ENCODE results near the gene ABCC1. TPM values are rescaled to one million over a fixed set of nuclear protein-coding genes. Genes with fewer than 3 reads are reported as not detected.

The ABCC1 gene
- total and polyA plus RNA-seq, 2 of the 8 experiments (the other 6 are each of a cell fraction or from before 2014, with no cell fraction given), result 42.6 to 66.8 TPM

DNA sequence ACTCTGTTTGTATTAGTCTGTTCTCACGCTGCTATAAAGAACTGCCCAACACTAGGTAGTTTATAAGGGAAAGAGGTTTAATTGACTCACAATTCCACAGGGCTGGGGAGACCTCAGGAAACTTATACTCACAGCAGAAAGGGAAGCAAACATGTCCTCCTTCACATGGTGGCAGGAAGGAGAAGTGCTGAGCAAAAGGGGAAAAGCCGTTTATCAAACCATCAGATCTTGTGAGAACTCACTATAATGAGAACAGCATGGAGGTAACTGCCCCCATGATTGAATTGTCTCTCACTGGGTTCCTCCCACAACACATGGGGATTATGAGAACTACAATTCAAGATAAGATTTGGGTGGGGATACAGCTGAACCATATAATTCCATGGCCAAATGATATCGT lies 30.9 kb downstream of the ABCC1 start:
- H3K36me3 ChIP-seq (ENCODE audit: control insufficient read depth in 2 of 4, insufficient read depth in 4 of 4, low read length in 3 of 4), result peaks cover 3 to 36% (median 9%) of the 10 kb centered on the region in 4 experiments; a peak in 6 of 8 replicates
- FAIRE-seq, result no peak

More for the DNA sequence above, 30.9 kb downstream of the ABCC1 start:
- ChIA-PET POLR2A (ENCODE audit: partially characterized antibody) (interaction anchor here (1.1 kb wide), 1 partner anchor 10 kb away, joined by 5 read pairs; no protein-coding TSS in a partner anchor), CTCF (ENCODE audit: partially characterized antibody) (no interaction called here)
- Histone ChIP-seq H2BK5ac (ENCODE audit: low read depth, low read length) (no peak overlapping the region), H3K4me1 (replicated peaks in 1 of 4; ENCODE audit: control insufficient read depth in 3 of 4, insufficient read depth in 4 of 4, low read length in 3 of 4) (peaks cover 0 to 5% (median 4%) of the 10 kb centered on the region in 4 experiments; a peak in 5 of 7 replicates), H3K4me3 (ENCODE audit: extremely low read depth in 1 of 4, insufficient read depth in 2 of 4, low read depth in 3 of 4, low read length in 4 of 4) (no peak overlapping the region), H3K4ac (replicated peaks; ENCODE audit: insufficient read length, low read depth, low read length) (no peak overlapping the region), H4K5ac (ENCODE audit: insufficient read length, low read depth, low read length) (no peak overlapping the region), H3K23me2 (ENCODE audit: low read depth, low read length) (no peaks in the 10 kb centered on the region), H4K20me1 (replicated peaks in 1 of 2; ENCODE audit: control insufficient read depth in 1 of 2, insufficient read depth in 2 of 2, low read length in 2 of 2) (peaks cover 2 to 13% of the 10 kb centered on the region in 2 experiments), H3K14ac (ENCODE audit: insufficient read length) (no peak overlapping the region), H2AFZ (ENCODE audit: low read length) (no peak overlapping the region), H4K91ac (replicated peaks; ENCODE audit: insufficient read length, low read length) (no peak overlapping the region), H3K9ac (replicated peaks in 1 of 4; ENCODE audit: extremely low read depth in 1 of 4, low read depth in 3 of 4, low read length in 3 of 4) (no peak overlapping the region), H4K8ac (ENCODE audit: extremely low read depth, insufficient read depth, low read length) (no peak overlapping the region), H2BK120ac (replicated peaks; ENCODE audit: low read depth, low read length) (no peak overlapping the region), H3K4me2 (ENCODE audit: insufficient read depth in 1 of 2, low read depth in 2 of 2, low read length in 2 of 2) (no peak overlapping the region), H3K27ac (ENCODE audit: low read depth, low read length) (no peak overlapping the region), H3K79me2 (ENCODE audit: control insufficient read depth in 1 of 2, insufficient read depth in 2 of 2, low read length in 2 of 2) (peaks cover 13 to 94% of the 10 kb centered on the region in 2 experiments), H3K79me1 (ENCODE audit: low read depth, low read length) (peaks cover 15% of the 10 kb centered on the region), H3K27me3 (replicated peaks in 1 of 4; ENCODE audit: control insufficient read depth in 3 of 4, extremely low read depth in 1 of 4, insufficient read depth in 3 of 4, low read length in 3 of 4) (no peaks in the 10 kb centered on the region), H3K23ac (ENCODE audit: insufficient read length) (no peak overlapping the region), H3K18ac (ENCODE audit: extremely low read depth, low read length) (no peak overlapping the region), H2BK20ac (ENCODE audit: low read length) (no peak overlapping the region), H3K56ac (replicated peaks; ENCODE audit: insufficient read length, low read depth, low read length) (no peak overlapping the region), H2BK12ac (ENCODE audit: low read depth, low read length) (no peak overlapping the region), H3K9me3 (ENCODE audit: insufficient read depth in 2 of 2, low read depth in 1 of 2, low read length in 1 of 2) (peaks cover 28 to 38% of the 10 kb centered on the region in 2 experiments), H2BK15ac (ENCODE audit: low read length) (no peak overlapping the region), H2AK5ac (ENCODE audit: low read depth, low read length) (no peak overlapping the region)
- DNase-seq (ENCODE audit: low read depth in 1 of 2, low spot score in 2 of 2), result no peak
- no peak for TF ChIP-seq ZNF274 (IDR thresholded peaks at IDR 0.05; ENCODE audit: borderline replicate concordance, extremely low read depth, low read length)
- no peak for TF ChIP-seq CEBPB (IDR thresholded peaks at IDR 0.05; ENCODE audit: low read depth, low read length)
- TF ChIP-seq GTF2F1 (IDR thresholded peaks at IDR 0.05; ENCODE audit: borderline replicate concordance, low read depth, low read length), result no peak
- TF ChIP-seq KDM4A (IDR thresholded peaks at IDR 0.05; ENCODE audit: low read depth, low read length, severe bottlenecking), result no peak
- no peak for TF ChIP-seq TCF12 (IDR thresholded peaks at IDR 0.05; ENCODE audit: low read depth, low read length)
- no peak for TF ChIP-seq BACH1 (IDR thresholded peaks at IDR 0.05; ENCODE audit: low read length)
- TF ChIP-seq EP300 (IDR thresholded peaks at IDR 0.05; ENCODE audit: borderline replicate concordance in 1 of 2, low read depth in 2 of 2, low read length in 2 of 2), result no peak
- TF ChIP-seq SIN3A (conservative IDR thresholded peaks at IDR 0.05 in 1 of 2, IDR thresholded peaks at IDR 0.05 in 1 of 2; ENCODE audit: low read depth in 1 of 2, low read length in 2 of 2), result no peak
- 89% methylated on average over 3 of the region's 3 CpGs; no CpG with 5 or more reads in 1 of the 2 experiments for WGBS, 2 experiments (ENCODE audit: extremely low coverage in 1 of 2, insufficient coverage in 1 of 2, insufficient read length in 1 of 2, insufficient replicate concordance in 2 of 2, low coverage in 1 of 2, low lambda C conversion rate in 2 of 2, missing lambda C conversion rate in 1 of 2)
